HG03442 (cell line): ENCODE measurements around the gene EMILIN1.
"Not testable (repeated sequence)": the region's sequence is repeated elsewhere in the genome, so short reads cannot be mapped to it uniquely, and the experiment has no call there.

Experiments
- ATAC-seq: cut with Tn5 transposase; IDR thresholded peaks from one replicate; pipeline ENCODE4 v1.9.1; 2021; ENCODE audit warnings: mild to moderate bottlenecking, moderate library complexity; ENCODE audit not compliant: unreplicated experiment

The EMILIN1 gene

DNA sequence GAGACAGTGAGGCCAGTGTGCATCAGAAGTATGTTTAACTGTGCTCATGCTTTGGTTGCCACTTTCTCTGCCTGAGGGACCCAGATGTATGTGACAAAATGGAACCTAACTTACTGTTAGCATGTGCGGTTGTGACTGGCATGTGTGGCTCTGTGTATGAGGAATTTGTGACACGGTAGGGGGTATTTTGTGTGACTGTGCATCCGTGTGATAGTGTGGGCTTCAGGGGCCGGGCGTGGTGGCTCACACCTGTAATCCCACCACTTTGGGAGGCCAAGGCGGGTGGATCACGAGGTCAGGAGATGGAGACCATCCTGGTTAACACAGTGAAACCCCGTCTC, 40.9 kb downstream of the EMILIN1 start:
- ATAC-seq = not testable (repeated sequence)

GRCh38 chr2:27121906-27122305, 43.5 kb downstream of the EMILIN1 start:
- no peak for ATAC-seq

GRCh38 chr2:27122791-27123190, 44.4 kb downstream of the EMILIN1 start:
- no peak for ATAC-seq

- peak; percentile 50 for ATAC-seq
Observed at GRCh38 chr2:27123302-27124150, 45.1 kb downstream of the EMILIN1 start, which contains the start of gene ABHD1. ABHD1 (plus strand) TSS chr2:27123815; CDS start chr2:27123949, 134 bp downstream.

DNA sequence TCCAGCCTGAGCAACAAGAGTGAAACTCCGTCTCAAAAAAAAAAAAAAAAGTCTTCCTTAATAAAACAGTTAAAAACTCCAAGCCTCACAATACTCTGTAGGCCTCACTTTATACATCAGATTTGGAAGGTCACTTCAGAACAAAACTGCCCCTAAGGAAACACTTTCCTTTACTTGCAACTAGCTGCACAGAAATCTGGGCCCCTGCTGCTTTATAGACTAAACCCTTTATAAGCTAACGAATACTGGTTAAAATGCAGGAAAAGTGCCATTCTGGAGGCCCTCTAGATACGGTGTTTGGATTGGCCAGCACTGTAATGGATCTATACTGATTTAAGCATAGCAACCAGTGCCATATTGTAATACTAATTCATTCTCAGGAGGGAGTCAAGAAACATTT, 46.7 kb downstream of the EMILIN1 start:
- no peak for ATAC-seq

GRCh38 chr2:27126252-27126710, 47.9 kb downstream of the EMILIN1 start:
- ATAC-seq = no peak

GRCh38 chr2:27127883-27128667, 49.7 kb downstream of the EMILIN1 start:
- no peak for ATAC-seq

DNA sequence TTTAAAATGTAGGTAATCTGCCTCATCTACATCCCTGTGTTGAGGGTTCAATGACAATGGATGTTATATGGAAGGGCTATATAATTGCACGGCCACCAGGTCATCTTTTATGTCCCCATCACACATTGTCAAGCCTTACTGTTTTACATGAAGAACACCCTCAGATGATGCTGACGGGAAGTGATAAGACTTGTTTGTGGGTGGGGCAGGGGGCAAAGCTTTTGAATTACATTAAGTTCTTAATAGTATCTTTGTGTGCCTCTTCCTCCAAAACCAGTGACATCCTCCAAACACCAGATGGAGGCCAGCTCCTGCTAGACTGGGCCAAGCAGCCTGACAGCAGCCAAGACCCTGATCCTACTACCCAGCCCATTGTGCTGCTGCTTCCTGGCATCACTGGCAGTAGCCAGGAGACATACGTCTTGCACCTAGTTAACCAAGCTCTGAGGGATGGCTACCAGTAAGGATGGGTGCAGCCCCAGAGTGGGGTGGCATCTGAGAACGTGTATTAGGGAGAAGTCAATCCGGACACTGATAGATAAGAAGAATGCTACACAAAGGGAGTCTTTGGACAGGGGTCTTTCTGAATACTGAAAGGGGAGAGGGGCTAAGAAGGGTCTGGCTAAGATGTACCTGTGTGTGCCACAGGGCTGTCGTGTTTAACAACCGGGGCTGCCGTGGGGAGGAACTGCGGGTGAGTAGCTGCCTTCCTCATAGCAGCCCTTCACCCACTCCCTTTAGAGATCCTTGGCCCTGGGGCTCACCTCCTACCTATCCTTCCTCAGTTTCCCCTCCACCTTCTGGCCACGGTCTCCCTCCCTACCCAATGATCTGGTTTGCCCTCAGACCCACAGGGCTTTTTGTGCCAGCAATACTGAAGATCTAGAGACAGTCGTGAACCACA, 50.5 kb downstream of the EMILIN1 start:
- ATAC-seq = no peak

DNA sequence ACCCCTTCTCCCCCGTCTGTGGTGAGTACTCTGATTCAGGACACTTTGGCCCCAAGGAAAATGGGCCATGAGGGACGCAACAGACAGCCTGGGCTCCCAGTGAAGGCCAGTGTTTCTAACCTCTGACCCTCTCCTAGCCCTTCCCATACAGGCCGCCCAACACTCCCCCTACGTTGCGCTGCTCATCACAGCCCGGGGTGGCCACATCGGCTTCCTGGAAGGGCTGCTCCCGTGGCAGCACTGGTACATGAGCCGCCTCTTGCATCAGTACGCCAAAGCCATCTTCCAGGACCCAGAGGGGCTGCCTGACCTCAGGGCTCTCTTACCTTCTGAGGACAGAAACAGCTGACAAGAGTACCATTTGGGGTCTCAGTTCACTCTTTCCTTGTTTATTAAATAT, 52.0 kb downstream of the EMILIN1 start:
- no peak for ATAC-seq

- no peak for ATAC-seq
Observed at GRCh38 chr2:27131429-27131828, 53.0 kb downstream of the EMILIN1 start.

GRCh38 chr2:27133195-27133875, 54.9 kb downstream of the EMILIN1 start:
- no peak for ATAC-seq

DNA sequence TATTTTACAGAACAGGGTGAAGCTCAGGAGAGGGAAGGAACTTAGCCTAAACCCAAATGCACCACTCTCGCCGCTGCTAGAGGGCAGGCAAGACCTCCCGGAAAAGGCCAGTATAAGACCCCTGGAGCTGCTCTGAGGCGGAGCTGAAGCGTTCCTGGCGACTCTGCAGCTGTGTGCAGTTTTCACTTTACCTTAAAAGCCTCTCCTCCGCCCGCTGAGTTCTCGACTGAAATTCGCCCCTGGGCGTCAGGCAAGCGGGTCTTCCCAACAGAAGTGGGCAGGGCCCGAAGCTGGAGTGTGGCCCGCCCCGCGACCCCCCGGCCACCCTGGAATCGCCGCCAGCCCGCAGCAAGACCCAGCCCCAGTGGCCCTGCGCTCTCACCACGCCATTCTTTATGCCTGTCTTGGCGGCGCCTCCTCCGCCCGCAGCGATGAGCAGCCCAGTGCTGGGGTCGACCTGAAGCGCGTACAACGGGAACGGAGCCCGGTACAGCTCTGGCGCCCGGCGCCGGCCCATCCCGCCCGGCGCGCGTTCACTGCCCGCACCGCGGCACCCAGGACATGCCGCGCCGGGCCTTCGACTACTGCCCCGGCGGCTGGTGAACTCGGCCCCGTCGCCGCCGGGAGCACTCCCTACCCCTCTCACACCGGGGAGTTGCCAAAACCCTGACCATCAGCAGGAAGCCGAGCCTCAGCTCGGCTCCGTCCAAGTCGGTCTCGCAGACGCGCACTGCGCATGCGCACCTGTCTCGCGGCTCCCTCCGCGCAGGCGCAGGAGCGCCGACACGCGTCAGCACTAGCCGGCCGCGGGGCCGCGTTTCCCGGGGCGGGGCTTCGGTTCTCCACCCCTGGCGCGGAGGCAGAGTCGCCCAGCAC, 55.7 kb downstream of the EMILIN1 start, which contains the start of gene PREB:
PREB (minus strand) TSS at position 732 of the 876 bp plus-strand sequence; CDS start at position 517, 215 bp downstream.
- peak; percentile 82 for ATAC-seq

- no peak for ATAC-seq
Observed at GRCh38 chr2:27134781-27135477, 56.5 kb downstream of the EMILIN1 start.

DNA sequence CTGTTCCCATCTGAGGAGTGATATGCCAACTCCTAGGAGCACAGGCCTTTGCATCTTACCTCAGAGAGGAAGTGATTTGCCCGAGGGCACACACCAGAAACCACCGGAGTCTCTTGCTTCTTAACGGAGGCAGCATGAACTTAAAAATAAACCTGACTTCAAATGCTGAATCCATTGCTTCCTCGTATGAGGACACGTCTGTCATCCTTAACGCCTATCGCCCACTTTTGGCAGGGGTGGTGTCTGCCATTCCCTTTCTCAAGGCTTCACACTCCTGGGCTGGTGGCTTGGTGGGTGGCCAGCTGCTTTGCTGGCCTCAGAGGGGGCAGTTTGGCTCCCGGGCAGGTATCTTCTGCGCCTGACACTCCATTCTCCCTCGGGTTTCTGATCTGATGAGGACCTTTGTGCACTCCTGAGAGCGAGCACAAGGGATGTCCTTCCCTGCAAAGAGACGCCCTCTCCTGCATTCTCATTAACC, 57.1 kb downstream of the EMILIN1 start:
- no peak for ATAC-seq
